ENCODE results near the gene UBXN4. TPM values are rescaled to one million over a fixed set of nuclear protein-coding genes. Genes with fewer than 3 reads are reported as not detected.

The UBXN4 gene
- total and polyA plus RNA-seq, 2 donors from 2014 or later = 33.0 to 96.8 TPM

DNA sequence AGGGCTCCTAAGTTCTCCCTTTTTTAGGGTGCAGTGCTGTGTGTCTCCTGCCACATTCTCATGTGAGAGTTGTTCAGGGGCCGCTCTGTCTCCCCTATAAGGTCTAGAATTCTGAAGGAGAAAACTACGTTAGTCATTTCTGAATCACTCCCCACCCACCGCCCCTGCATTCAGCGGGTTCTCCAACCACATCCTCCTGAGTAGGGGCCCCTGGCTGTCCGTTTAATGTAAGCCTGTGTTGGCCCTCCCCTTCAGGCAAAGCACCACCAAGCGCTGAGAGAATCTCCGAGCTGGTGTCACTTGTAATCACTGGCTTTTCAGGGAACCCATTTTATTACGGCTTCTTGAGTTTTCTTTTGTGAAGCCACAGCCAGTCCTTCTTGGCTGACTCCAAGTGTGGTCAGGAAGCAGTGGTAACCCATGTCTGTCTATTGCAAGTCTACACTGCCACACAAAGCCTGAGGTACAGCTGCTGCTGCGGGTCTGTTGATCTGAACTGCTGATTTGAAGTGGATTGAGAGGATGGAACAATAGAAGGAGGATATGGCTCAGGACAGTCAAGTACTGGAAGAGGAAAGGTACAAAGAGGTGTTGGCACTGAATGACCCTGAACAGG lies 78.5 kb downstream of the UBXN4 start:
- FAIRE-seq = no peak
- TF ChIP-seq, protein P1, sequence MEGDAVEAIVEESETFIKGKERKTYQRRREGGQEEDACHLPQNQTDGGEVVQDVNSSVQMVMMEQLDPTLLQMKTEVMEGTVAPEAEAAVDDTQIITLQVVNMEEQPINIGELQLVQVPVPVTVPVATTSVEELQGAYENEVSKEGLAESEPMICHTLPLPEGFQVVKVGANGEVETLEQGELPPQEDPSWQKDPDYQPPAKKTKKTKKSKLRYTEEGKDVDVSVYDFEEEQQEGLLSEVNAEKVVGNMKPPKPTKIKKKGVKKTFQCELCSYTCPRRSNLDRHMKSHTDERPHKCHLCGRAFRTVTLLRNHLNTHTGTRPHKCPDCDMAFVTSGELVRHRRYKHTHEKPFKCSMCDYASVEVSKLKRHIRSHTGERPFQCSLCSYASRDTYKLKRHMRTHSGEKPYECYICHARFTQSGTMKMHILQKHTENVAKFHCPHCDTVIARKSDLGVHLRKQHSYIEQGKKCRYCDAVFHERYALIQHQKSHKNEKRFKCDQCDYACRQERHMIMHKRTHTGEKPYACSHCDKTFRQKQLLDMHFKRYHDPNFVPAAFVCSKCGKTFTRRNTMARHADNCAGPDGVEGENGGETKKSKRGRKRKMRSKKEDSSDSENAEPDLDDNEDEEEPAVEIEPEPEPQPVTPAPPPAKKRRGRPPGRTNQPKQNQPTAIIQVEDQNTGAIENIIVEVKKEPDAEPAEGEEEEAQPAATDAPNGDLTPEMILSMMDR (IDR thresholded peaks at IDR 0.05; ENCODE audit: borderline replicate concordance, extremely low read depth, insufficient read depth) = no peak
- Histone ChIP-seq H3K4me1 (ENCODE audit: control insufficient read depth in 2 of 3, insufficient read depth in 2 of 3, low read depth in 1 of 3, low read length in 3 of 3) (no peaks in the 10 kb centered on the region), H3K27me3 (ENCODE audit: control insufficient read depth, insufficient read depth, low read length) (no peaks in the 10 kb centered on the region), H3K9ac (ENCODE audit: low read length in 3 of 3) (no peak overlapping the region), H3K27ac (ENCODE audit: low read depth in 2 of 2, low read length in 2 of 2) (no peak overlapping the region), H3K9me3 (ENCODE audit: control insufficient read depth in 2 of 3, insufficient read depth in 1 of 3, low read length in 3 of 3) (peaks cover 0 to 3% (median 0%) of the 10 kb centered on the region in 3 donors), H3K36me3 (ENCODE audit: control insufficient read depth in 2 of 3, insufficient read depth in 3 of 3, low read length in 3 of 3) (no peaks in the 10 kb centered on the region), H3K4me3 (ENCODE audit: low read length in 3 of 3) (no peak overlapping the region)
- no peak for DNase-seq
- intact Hi-C loops (cut with DNase I) = no loop called here

- no peaks in the 10 kb centered on the region for H3K4me1 ChIP-seq (ENCODE audit: control insufficient read depth in 2 of 3, insufficient read depth in 2 of 3, low read depth in 1 of 3, low read length in 3 of 3)
- H3K4me3 ChIP-seq (ENCODE audit: low read length in 3 of 3) = no peak overlapping the region
- no peak overlapping the region for H3K9ac ChIP-seq (ENCODE audit: low read length in 3 of 3)
- DNase-seq = no peak
- intact Hi-C loops (cut with DNase I) = no loop called here
- FAIRE-seq = no peak
- no peaks in the 10 kb centered on the region for H3K27me3 ChIP-seq (ENCODE audit: control insufficient read depth, insufficient read depth, low read length)
- no peaks in the 10 kb centered on the region for H3K36me3 ChIP-seq (ENCODE audit: control insufficient read depth in 2 of 3, insufficient read depth in 3 of 3, low read length in 3 of 3)
- TF ChIP-seq, protein P1 (IDR thresholded peaks at IDR 0.05; ENCODE audit: borderline replicate concordance, extremely low read depth, insufficient read depth) = no peak
- no peak overlapping the region for H3K27ac ChIP-seq (ENCODE audit: low read depth in 2 of 2, low read length in 2 of 2)
- H3K9me3 ChIP-seq (ENCODE audit: control insufficient read depth in 2 of 3, insufficient read depth in 1 of 3, low read length in 3 of 3) = peaks cover 0 to 3% (median 0%) of the 10 kb centered on the region in 3 donors
Measured at GRCh38 chr2:135821190-135821589, 79.5 kb downstream of the UBXN4 start.

DNA sequence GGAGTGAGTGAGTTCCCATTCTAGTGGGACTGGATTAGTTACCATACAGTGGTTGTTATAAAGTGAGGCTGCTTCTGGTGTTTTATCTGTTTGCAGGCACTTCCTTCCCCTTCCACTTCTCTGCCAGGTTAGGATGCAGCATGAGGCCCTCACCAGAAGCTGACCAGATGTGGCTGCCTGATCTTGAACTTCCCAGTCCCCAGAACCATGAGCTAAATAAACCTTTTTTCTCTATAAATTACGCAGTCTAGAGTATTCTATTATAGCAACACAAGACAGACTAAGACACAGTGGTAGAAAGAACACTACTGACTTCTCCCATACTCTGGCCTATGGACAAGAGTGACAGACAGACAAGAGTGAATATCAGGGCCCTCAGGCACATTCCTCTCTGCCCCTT lies 81.2 kb downstream of the UBXN4 start:
- TF ChIP-seq, protein P1 (IDR thresholded peaks at IDR 0.05; ENCODE audit: borderline replicate concordance, extremely low read depth, insufficient read depth) = no peak
- Histone ChIP-seq H3K27me3 (ENCODE audit: control insufficient read depth, insufficient read depth, low read length) (no peaks in the 10 kb centered on the region), H3K27ac (ENCODE audit: low read depth in 2 of 2, low read length in 2 of 2) (no peak overlapping the region), H3K4me1 (ENCODE audit: control insufficient read depth in 2 of 3, insufficient read depth in 2 of 3, low read depth in 1 of 3, low read length in 3 of 3) (no peaks in the 10 kb centered on the region), H3K36me3 (ENCODE audit: control insufficient read depth in 2 of 3, insufficient read depth in 3 of 3, low read length in 3 of 3) (no peaks in the 10 kb centered on the region), H3K4me3 (ENCODE audit: low read length in 3 of 3) (no peak overlapping the region), H3K9me3 (ENCODE audit: control insufficient read depth in 2 of 3, insufficient read depth in 1 of 3, low read length in 3 of 3) (peaks cover 0 to 3% (median 0%) of the 10 kb centered on the region in 3 donors), H3K9ac (ENCODE audit: low read length in 3 of 3) (no peak overlapping the region)
- DNase-seq (no peak), FAIRE-seq (no peak)
- intact Hi-C loops (cut with DNase I) = no loop called here

- DNase-seq (no peak), FAIRE-seq (no peak)
- no peak overlapping the region for H3K27ac ChIP-seq (ENCODE audit: low read depth in 2 of 2, low read length in 2 of 2)
- intact Hi-C loops (cut with DNase I) = no loop called here
- H3K9ac ChIP-seq (ENCODE audit: low read length in 3 of 3) = no peak overlapping the region
- H3K27me3 ChIP-seq (ENCODE audit: control insufficient read depth, insufficient read depth, low read length) = no peaks in the 10 kb centered on the region
- no peaks in the 10 kb centered on the region for H3K36me3 ChIP-seq (ENCODE audit: control insufficient read depth in 2 of 3, insufficient read depth in 3 of 3, low read length in 3 of 3)
- TF ChIP-seq, protein P1 (IDR thresholded peaks at IDR 0.05; ENCODE audit: borderline replicate concordance, extremely low read depth, insufficient read depth) = no peak
- H3K4me1 ChIP-seq (ENCODE audit: control insufficient read depth in 2 of 3, insufficient read depth in 2 of 3, low read depth in 1 of 3, low read length in 3 of 3) = no peaks in the 10 kb centered on the region
- H3K4me3 ChIP-seq (ENCODE audit: low read length in 3 of 3) = no peak overlapping the region
- H3K9me3 ChIP-seq (ENCODE audit: control insufficient read depth in 2 of 3, insufficient read depth in 1 of 3, low read length in 3 of 3) = peaks cover 0 to 3% (median 0%) of the 10 kb centered on the region in 3 donors
Measured at GRCh38 chr2:135825131-135825530, 83.5 kb downstream of the UBXN4 start.

All from kidney (tissue), 14 donors.